Nephron progenitor cell (in vitro differentiated cells): ENCODE data around the gene SCNN1A.

Source experiments
- DNase-seq: peaks from one replicate; pipeline ENCODE4 v3.0.0; 2021
- H3K27ac Mint-ChIP-seq: 2 replicates; pipeline ENCODE4 v1.8.0; 2021; ENCODE audit warnings: mild to moderate bottlenecking, moderate library complexity, mixed read lengths
- H3K27me3 Mint-ChIP-seq: 2 replicates; pipeline ENCODE4 v1.8.0; 2021; ENCODE audit warnings: mild to moderate bottlenecking, low read depth, mixed read lengths; ENCODE audit not compliant: poor library complexity
- H3K36me3 Mint-ChIP-seq: 2 replicates; pipeline ENCODE4 v1.8.0; 2021; ENCODE audit warnings: low read depth, mixed read lengths
- H3K4me1 Mint-ChIP-seq: 2 replicates; pipeline ENCODE4 v1.8.0; 2021; ENCODE audit warnings: mixed read lengths
- H3K4me3 Mint-ChIP-seq: 2 replicates; pipeline ENCODE4 v1.8.0; 2021; ENCODE audit warnings: mild to moderate bottlenecking, moderate library complexity, mixed read lengths
- H3K9me3 Mint-ChIP-seq: 2 replicates; pipeline ENCODE4 v1.8.0; 2021; ENCODE audit warnings: mild to moderate bottlenecking, moderate library complexity, mixed read lengths
- TF ChIP-seq, protein P1 (sequence below): fragments of 200-600 bp; sonication (generic); IDR thresholded peaks from 2 replicates; pipeline ENCODE4 v1.5.0; 2021; ENCODE audit warnings: antibody characterized with exemption

SCNN1A gene

DNA sequence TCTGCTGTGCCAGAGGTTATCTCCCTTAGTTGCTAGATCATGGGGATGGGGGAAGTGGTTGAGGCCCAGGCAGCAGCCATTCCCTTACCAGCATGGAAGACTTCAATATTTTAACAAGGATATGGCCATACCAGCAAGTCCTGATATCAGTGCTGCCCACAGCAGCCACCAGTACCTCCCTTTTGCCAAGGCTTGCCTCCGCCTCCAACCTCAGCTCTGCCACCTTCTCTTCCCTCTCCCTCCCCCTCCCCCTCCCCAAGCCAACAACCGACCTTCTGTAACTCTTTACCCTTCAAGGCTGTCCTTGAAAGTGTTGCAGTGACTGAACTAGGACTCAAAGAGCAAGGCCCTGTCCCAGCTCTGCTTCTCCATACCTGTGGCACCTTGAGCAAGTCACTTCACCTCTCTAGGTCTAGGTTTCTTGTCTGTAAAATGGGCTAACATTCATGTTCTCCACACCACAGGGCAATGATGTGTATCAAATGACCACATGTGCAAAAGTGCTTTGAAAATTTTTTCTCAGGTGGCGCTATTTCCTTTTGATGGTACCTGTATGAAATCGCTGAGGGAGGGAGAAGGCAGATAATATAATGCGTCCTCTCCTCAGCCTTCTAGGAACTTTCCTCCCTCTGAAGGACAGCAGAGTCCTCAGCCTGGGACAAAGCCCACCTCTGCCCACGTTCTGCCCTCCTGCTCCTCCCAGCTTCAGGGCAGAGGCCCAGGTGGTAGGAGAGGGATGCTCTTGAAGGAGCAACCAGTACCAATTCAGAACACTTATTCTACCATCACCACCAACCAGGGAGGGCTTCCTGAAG is 50.2 kb downstream of the SCNN1A start:
- H3K36me3 Mint-ChIP-seq, result peaks cover 9% of the 10 kb centered on the region
- H3K9me3 Mint-ChIP-seq, result no peaks in the 10 kb centered on the region
- peaks cover 18% of the 10 kb centered on the region for H3K27me3 Mint-ChIP-seq
- TF ChIP-seq, protein P1, sequence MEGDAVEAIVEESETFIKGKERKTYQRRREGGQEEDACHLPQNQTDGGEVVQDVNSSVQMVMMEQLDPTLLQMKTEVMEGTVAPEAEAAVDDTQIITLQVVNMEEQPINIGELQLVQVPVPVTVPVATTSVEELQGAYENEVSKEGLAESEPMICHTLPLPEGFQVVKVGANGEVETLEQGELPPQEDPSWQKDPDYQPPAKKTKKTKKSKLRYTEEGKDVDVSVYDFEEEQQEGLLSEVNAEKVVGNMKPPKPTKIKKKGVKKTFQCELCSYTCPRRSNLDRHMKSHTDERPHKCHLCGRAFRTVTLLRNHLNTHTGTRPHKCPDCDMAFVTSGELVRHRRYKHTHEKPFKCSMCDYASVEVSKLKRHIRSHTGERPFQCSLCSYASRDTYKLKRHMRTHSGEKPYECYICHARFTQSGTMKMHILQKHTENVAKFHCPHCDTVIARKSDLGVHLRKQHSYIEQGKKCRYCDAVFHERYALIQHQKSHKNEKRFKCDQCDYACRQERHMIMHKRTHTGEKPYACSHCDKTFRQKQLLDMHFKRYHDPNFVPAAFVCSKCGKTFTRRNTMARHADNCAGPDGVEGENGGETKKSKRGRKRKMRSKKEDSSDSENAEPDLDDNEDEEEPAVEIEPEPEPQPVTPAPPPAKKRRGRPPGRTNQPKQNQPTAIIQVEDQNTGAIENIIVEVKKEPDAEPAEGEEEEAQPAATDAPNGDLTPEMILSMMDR, result no peak
- DNase-seq, result no peak
- no peak overlapping the region for H3K27ac Mint-ChIP-seq
- H3K4me1 Mint-ChIP-seq, result peaks cover 51% of the 10 kb centered on the region
- H3K4me3 Mint-ChIP-seq, result no peak overlapping the region

DNA sequence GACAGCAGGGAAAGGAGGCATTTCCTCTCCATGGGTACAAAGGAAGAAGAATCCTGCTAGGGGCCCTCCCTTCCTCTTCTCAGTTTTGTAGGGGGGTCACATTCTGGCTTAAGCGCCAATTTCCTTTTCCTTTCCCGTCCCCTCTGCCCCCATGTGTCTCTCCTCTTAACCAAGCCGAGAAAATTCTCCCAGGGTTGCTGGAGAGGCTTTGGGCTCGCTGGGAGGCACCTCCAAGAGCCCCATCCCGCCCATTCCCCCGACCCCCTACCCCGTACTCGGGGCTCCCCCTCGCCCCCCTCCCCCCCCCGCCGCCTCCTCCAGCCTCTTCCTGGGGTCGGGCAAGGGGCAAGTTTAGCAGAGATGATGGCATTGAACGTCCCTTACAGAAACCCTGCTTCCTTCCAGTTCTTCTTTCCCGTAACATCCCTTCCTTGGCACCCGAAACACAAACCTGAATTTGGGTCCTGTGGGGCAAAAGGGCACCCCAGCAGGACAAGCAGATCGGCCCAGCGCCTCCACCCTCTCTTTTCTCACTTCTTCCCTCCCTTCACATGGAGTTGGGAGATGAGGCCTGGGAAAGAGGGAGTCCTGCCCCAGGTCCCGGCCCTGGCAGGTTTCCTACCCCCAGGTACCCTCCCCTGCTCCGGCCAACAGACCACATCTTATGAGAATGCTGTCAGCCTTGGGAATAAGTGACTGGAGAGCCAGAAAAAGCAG is 51.2 kb downstream of the SCNN1A start:
- TF ChIP-seq, protein P1, result no peak
- DNase-seq, result no peak
- H3K27ac Mint-ChIP-seq, result no peak overlapping the region
- H3K9me3 Mint-ChIP-seq, result no peaks in the 10 kb centered on the region
- peak overlapping the region; percentile 62 for H3K4me3 Mint-ChIP-seq
- peaks cover 57% of the 10 kb centered on the region for H3K4me1 Mint-ChIP-seq
- peaks cover 4% of the 10 kb centered on the region for H3K36me3 Mint-ChIP-seq
- peaks cover 28% of the 10 kb centered on the region for H3K27me3 Mint-ChIP-seq

DNA sequence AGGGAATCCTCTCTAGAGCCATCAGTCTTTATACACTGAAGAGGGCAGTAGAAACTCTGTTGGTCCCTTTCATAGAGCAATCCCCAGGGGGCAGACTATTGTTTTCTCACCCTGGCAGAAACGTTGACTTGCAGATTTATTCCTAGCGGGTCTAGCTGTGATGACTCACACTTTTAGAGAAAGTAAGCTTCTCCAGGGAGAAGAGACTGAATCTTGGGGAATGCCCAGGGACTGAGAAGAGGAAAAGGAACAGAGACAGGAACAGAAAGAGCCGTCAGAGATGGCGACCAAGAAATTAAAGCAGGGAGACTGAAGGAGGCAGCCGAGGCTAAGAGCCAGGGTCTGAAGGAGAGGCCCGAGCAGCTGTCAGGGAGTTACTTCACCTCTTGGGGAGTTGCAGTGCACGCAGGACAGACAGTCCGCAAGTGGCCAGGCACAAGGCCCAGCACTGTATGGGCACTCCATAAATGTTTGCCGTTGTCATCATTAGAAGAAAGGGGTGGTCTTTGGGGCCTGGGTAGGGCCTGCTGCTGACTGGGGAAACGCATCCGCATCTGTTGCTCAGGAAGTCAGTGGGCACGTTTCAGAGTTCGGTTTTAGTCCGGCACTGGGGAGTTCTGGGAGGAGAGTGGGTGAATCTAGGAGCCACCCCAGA is 51.9 kb downstream of the SCNN1A start:
- H3K9me3 Mint-ChIP-seq, result no peaks in the 10 kb centered on the region
- H3K36me3 Mint-ChIP-seq, result peaks cover under 1% of the 10 kb centered on the region
- peak overlapping the region; percentile 62 for H3K4me3 Mint-ChIP-seq
- no peak for DNase-seq
- TF ChIP-seq, protein P1, result peak; percentile 30
- peak overlapping the region; percentile 91 for H3K27ac Mint-ChIP-seq
- peaks cover 29% of the 10 kb centered on the region for H3K27me3 Mint-ChIP-seq
- H3K4me1 Mint-ChIP-seq, result peaks cover 62% of the 10 kb centered on the region

DNA sequence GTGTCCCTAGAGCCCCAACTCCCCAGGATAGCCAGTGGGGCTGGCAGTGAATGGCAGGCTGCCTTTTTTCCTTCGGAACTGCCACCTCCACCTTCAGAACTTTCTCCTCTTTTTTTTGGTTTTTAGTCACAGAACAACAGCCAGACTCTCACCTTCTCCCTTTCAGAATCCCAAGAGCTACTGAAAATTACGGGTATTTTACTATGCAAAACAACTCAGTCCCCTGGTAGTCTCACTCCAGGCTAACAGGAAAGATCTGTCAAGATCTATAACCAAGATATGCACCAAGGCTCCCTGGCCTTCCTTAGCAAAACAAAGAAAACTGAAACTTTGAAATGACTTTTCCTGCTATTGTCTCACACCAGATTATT is 52.4 kb downstream of the SCNN1A start:
- peaks cover 29% of the 10 kb centered on the region for H3K27me3 Mint-ChIP-seq
- H3K27ac Mint-ChIP-seq, result peak overlapping the region; percentile 7
- H3K9me3 Mint-ChIP-seq, result no peaks in the 10 kb centered on the region
- H3K4me3 Mint-ChIP-seq, result no peak overlapping the region
- H3K4me1 Mint-ChIP-seq, result peaks cover 64% of the 10 kb centered on the region
- no peaks in the 10 kb centered on the region for H3K36me3 Mint-ChIP-seq
- TF ChIP-seq, protein P1, result no peak
- DNase-seq, result no peak

DNA sequence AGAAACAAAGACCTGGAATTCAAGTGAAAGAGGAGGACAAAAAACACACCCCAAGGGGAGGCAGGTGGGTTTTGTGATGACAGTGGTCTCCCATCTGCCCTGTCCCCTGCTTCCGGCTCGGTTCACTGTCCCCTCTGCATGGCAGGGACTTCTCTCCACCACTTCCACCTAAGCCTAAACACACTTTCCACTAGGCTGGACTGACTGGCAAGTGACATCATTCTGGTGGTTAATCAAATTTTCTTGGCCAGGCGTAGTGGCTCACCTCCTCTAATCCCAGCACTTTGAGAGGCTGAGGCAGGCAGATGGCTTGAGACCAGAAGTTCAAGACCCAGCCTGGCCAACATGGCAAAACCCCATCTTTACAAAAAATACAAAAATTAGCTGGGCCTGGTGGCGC is 53.0 kb downstream of the SCNN1A start:
- H3K36me3 Mint-ChIP-seq, result no peaks in the 10 kb centered on the region
- no peak for DNase-seq
- peaks cover 32% of the 10 kb centered on the region for H3K27me3 Mint-ChIP-seq
- H3K4me3 Mint-ChIP-seq, result no peak overlapping the region
- no peaks in the 10 kb centered on the region for H3K9me3 Mint-ChIP-seq
- H3K4me1 Mint-ChIP-seq, result peaks cover 69% of the 10 kb centered on the region
- TF ChIP-seq, protein P1, result no peak
- no peak overlapping the region for H3K27ac Mint-ChIP-seq
